Effector memory CD4-positive, alpha-beta T cell (primary cell): Measurements from ENCODE around the gene GTF2F1.

Experiments used
- DNase-seq, 3 donors: peaks; one replicate each; pipeline ENCODE4 v3.0.0-alpha.2; 2020
- H3K27ac ChIP-seq: 2 replicates; pipeline ENCODE4 v1.7.0; 2013; ENCODE audit warnings: mild to moderate bottlenecking, low read length, moderate library complexity; ENCODE audit not compliant: insufficient read depth, poor library complexity, severe bottlenecking
- H3K27me3 ChIP-seq: replicated peaks from 2 replicates; pipeline ENCODE4 v1.7.0; 2013; ENCODE audit warnings: mild to moderate bottlenecking, low read length; ENCODE audit not compliant: insufficient read depth, control insufficient read depth, poor library complexity, severe bottlenecking
- H3K36me3 ChIP-seq: 2 replicates; pipeline ENCODE4 v1.7.0; 2013; ENCODE audit warnings: mild to moderate bottlenecking, low read length, moderate library complexity; ENCODE audit not compliant: control insufficient read depth, insufficient read depth
- H3K4me1 ChIP-seq: 2 replicates; pipeline ENCODE4 v1.7.0; 2013; ENCODE audit warnings: low read length, mild to moderate bottlenecking; ENCODE audit not compliant: control insufficient read depth, insufficient read depth, poor library complexity, severe bottlenecking
- H3K4me3 ChIP-seq: 2 replicates; pipeline ENCODE4 v1.7.0; 2013; ENCODE audit warnings: low read length, low read depth, mild to moderate bottlenecking; ENCODE audit not compliant: insufficient read depth, poor library complexity, severe bottlenecking
- H3K9me3 ChIP-seq: 2 replicates; pipeline ENCODE4 v1.7.0; 2013; ENCODE audit warnings: mild to moderate bottlenecking, low read length, moderate library complexity; ENCODE audit not compliant: control insufficient read depth

Gene GTF2F1

GRCh38 chr19:6417713-6418561 lies 25.0 kb upstream of the GTF2F1 start:
- Histone ChIP-seq H3K9me3 (no peaks in the 10 kb centered on the region), H3K36me3 (peaks cover 79% of the 10 kb centered on the region), H3K27ac (no peak overlapping the region), H3K4me1 (peaks cover 7% of the 10 kb centered on the region), H3K27me3 (no peaks in the 10 kb centered on the region), H3K4me3 (no peak overlapping the region)
- DNase-seq, result no peak

DNA sequence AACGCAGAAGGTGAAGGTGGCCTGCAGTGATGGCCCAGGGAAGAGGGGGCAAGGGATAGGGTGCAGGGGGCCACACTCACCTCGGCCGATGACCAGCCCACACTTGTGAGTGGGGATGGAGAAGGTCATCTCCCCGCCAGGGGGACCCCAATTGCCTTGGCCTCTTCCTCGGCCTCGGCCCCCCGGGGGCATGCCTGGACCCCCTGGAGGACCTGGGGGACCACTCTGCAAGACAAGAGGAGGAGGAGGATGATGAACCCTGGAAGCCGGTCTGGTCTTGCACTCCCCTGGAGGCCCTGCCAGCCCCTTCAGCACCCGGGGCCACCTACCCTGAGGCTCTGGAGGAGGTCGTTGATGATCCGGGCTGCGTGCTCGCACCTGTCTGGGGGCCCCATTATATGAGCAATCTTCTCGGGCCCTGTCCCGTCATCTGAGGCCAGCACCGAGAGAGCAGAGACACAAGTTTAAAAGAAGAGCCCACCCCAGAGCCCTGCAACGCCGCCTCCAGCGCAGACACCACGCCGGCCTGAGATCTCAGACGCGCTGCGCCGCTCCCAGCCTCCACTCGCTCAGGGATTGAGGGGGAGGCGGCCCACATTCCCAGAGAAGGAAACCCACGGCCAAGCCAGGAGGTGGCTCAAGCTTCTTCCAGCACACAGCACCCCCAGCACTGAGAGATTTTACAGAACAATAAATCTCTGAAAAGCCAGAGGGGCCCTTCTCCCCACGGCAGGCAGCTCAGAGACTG lies 23.9 kb upstream of the GTF2F1 start:
- no peak for DNase-seq
- no peak overlapping the region for H3K4me3 ChIP-seq
- H3K36me3 ChIP-seq, result peaks cover 79% of the 10 kb centered on the region

GRCh38 chr19:6415591-6416190 lies 22.7 kb upstream of the GTF2F1 start:
- Histone ChIP-seq H3K4me3 (no peak overlapping the region), H3K4me1 (no peaks in the 10 kb centered on the region), H3K27ac (no peak overlapping the region), H3K9me3 (no peaks in the 10 kb centered on the region), H3K27me3 (no peaks in the 10 kb centered on the region), H3K36me3 (peaks cover 70% of the 10 kb centered on the region)
- DNase-seq, result no peak

More for the DNA sequence above, 23.9 kb upstream of the GTF2F1 start:
- Histone ChIP-seq H3K9me3 (no peaks in the 10 kb centered on the region), H3K4me1 (no peaks in the 10 kb centered on the region), H3K27me3 (no peaks in the 10 kb centered on the region), H3K27ac (no peak overlapping the region)

DNA sequence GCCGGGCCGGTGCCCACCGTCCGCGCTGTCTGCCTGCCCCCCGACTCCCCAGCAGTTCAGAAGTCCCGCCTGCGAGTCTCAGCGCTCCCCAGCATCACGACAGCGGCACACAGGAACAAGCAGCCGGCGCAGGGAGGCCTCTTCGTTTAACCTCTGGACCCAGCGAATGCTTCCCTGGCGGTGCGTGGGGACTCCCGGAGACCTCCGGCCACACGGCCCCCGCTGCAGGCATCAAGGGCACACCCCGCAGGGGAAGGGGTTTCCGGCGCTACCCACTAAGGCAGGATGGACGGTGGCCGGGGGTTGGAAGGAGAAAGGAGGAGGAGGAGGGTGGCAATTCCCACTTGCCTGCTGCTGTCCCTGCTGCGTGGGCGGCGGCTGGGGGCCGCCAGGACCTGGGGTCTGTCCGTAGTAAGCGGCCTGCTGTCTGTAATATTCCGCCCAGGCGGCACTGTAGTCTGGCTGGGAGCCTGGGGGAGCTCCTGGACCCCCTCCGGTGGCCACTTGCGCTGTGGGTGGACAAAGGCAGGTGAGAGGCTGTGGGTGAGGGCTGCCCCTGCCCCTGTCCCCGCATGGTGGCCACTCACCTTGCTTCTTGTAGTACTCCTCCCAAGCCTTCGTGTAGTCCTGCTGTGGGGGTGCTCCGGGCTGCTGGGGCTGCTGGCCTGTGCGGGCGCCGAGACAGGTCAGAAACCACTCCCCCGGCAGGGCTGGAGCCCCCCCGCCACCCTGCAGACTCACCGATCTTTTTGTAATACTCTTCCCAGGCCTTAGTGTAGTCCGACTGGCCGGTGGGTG lies 22.0 kb upstream of the GTF2F1 start:
- no peak for DNase-seq
- H3K9me3 ChIP-seq, result no peaks in the 10 kb centered on the region
- no peak overlapping the region for H3K4me3 ChIP-seq
- H3K27ac ChIP-seq, result no peak overlapping the region
- H3K4me1 ChIP-seq, result no peaks in the 10 kb centered on the region
- H3K36me3 ChIP-seq, result peaks cover 63% of the 10 kb centered on the region
- no peaks in the 10 kb centered on the region for H3K27me3 ChIP-seq

- Histone ChIP-seq H3K4me3 (no peak overlapping the region), H3K27me3 (no peaks in the 10 kb centered on the region), H3K36me3 (peaks cover 53% of the 10 kb centered on the region), H3K4me1 (no peaks in the 10 kb centered on the region), H3K27ac (no peak overlapping the region), H3K9me3 (no peaks in the 10 kb centered on the region)
- DNase-seq, result no peak
Measured at GRCh38 chr19:6413721-6414643, 21.0 kb upstream of the GTF2F1 start.

DNA sequence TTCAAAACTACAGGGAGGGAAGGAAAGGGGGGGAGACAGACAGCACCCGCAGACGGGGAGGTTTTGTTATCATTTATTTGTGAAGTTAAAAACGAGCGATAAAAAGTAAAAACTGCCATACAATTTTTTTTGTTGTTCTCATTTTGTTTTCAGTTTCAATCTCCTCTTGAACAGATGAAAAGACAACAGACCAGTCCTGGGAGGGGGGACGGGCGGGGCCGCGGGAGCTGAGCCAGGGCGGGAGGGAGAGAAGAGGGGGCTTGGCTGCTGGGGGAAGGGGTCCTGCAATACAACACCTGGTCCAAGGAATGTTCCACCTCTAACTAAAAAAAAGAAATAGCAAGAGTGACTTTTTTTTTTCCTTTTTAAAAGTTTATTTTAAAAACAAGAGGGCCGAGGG lies 20.3 kb upstream of the GTF2F1 start:
- Histone ChIP-seq H3K27me3 (no peaks in the 10 kb centered on the region), H3K4me1 (no peaks in the 10 kb centered on the region), H3K27ac (no peak overlapping the region), H3K9me3 (no peaks in the 10 kb centered on the region), H3K4me3 (no peak overlapping the region), H3K36me3 (peaks cover 46% of the 10 kb centered on the region)
- DNase-seq, result no peak

GRCh38 chr19:6412447-6413091 lies 19.6 kb upstream of the GTF2F1 start:
- Histone ChIP-seq H3K27me3 (no peaks in the 10 kb centered on the region), H3K36me3 (peaks cover 39% of the 10 kb centered on the region), H3K27ac (no peak overlapping the region), H3K4me3 (no peak overlapping the region), H3K9me3 (no peaks in the 10 kb centered on the region), H3K4me1 (no peaks in the 10 kb centered on the region)
- DNase-seq, result peak in 2 of 3 donors; percentile 16 to 23

GRCh38 chr19:6412061-6412446 lies 19.1 kb upstream of the GTF2F1 start:
- Histone ChIP-seq H3K27me3 (no peaks in the 10 kb centered on the region), H3K36me3 (peaks cover 34% of the 10 kb centered on the region), H3K4me3 (no peak overlapping the region), H3K9me3 (no peaks in the 10 kb centered on the region), H3K27ac (no peak overlapping the region), H3K4me1 (no peaks in the 10 kb centered on the region)
- no peak for DNase-seq
